Measurements from ENCODE around the gene PDE3B. TPM values are rescaled to one million over a fixed set of nuclear protein-coding genes. Genes with fewer than 3 reads are reported as not detected.

PDE3B gene
- total RNA-seq, 1 experiment from 2014 or later = 4.8 TPM

- Histone ChIP-seq H3K36me3 (ENCODE audit: insufficient read depth, low read length, poor library complexity, severe bottlenecking) (no peaks in the 10 kb centered on the region), H3K27me3 (replicated peaks; ENCODE audit: insufficient read depth, low read depth, low read length, poor library complexity) (no peaks in the 10 kb centered on the region), H3K9me3 (ENCODE audit: low read depth, low read length, poor library complexity, severe bottlenecking) (no peaks in the 10 kb centered on the region), H3K4me1 (ENCODE audit: insufficient read depth, low read length, poor library complexity, severe bottlenecking) (no peaks in the 10 kb centered on the region), H3K4me3 (ENCODE audit: low read depth, low read length, poor library complexity, severe bottlenecking) (no peak overlapping the region), H3K27ac (ENCODE audit: low read depth, low read length, poor library complexity, severe bottlenecking) (no peak overlapping the region)
- TF ChIP-seq CTCF (conservative IDR thresholded peaks at IDR 0.05; ENCODE audit: low read depth, low read length) (no peak), EZH2 (IDR thresholded peaks at IDR 0.05; ENCODE audit: borderline replicate concordance, low read depth, low read length, poor library complexity, severe bottlenecking) (no peak)
- no TSS peak for BruUV-seq (replicated peaks)
- ChIA-PET CTCF (no interaction called here), POLR2A (ENCODE audit: low non-redundant PET) (no interaction called here)
- intact Hi-C loops (cut with micrococcal nuclease; ENCODE audit: unreplicated experiment) = no loop called here
- DNase-seq (ENCODE audit: low spot score) = no peak
Measured at GRCh38 chr11:14676068-14676467, 32.5 kb downstream of the PDE3B start.

GRCh38 chr11:14677146-14677545, 33.5 kb downstream of the PDE3B start:
- CTCF ChIA-PET = no interaction called here
- no TSS peak for BruUV-seq (replicated peaks)

GRCh38 chr11:14678350-14678749, 34.7 kb downstream of the PDE3B start:
- intact Hi-C loops (cut with micrococcal nuclease; ENCODE audit: unreplicated experiment) = no loop called here
- Histone ChIP-seq H3K27ac (ENCODE audit: low read depth, low read length, poor library complexity, severe bottlenecking) (no peak overlapping the region), H3K9me3 (ENCODE audit: low read depth, low read length, poor library complexity, severe bottlenecking) (no peaks in the 10 kb centered on the region), H3K4me1 (ENCODE audit: insufficient read depth, low read length, poor library complexity, severe bottlenecking) (no peaks in the 10 kb centered on the region), H3K4me3 (ENCODE audit: low read depth, low read length, poor library complexity, severe bottlenecking) (no peak overlapping the region), H3K36me3 (ENCODE audit: insufficient read depth, low read length, poor library complexity, severe bottlenecking) (no peaks in the 10 kb centered on the region), H3K27me3 (replicated peaks; ENCODE audit: insufficient read depth, low read depth, low read length, poor library complexity) (no peaks in the 10 kb centered on the region)
- POLR2A ChIA-PET (ENCODE audit: low non-redundant PET) = no interaction called here
- CTCF ChIA-PET = no interaction called here
- TF ChIP-seq CTCF (conservative IDR thresholded peaks at IDR 0.05; ENCODE audit: low read depth, low read length) (no peak), EZH2 (IDR thresholded peaks at IDR 0.05; ENCODE audit: borderline replicate concordance, low read depth, low read length, poor library complexity, severe bottlenecking) (no peak)
- no TSS peak for BruUV-seq (replicated peaks)
- no peak for DNase-seq (ENCODE audit: low spot score)

More at GRCh38 chr11:14677146-14677545, 33.5 kb downstream of the PDE3B start:
- TF ChIP-seq EZH2 (IDR thresholded peaks at IDR 0.05; ENCODE audit: borderline replicate concordance, low read depth, low read length, poor library complexity, severe bottlenecking) = no peak
- TF ChIP-seq CTCF (conservative IDR thresholded peaks at IDR 0.05; ENCODE audit: low read depth, low read length) = no peak
- no peak overlapping the region for H3K4me3 ChIP-seq (ENCODE audit: low read depth, low read length, poor library complexity, severe bottlenecking)
- DNase-seq (ENCODE audit: low spot score) = no peak
- no peaks in the 10 kb centered on the region for H3K9me3 ChIP-seq (ENCODE audit: low read depth, low read length, poor library complexity, severe bottlenecking)
- POLR2A ChIA-PET (ENCODE audit: low non-redundant PET) = no interaction called here
- H3K27me3 ChIP-seq (replicated peaks; ENCODE audit: insufficient read depth, low read depth, low read length, poor library complexity) = no peaks in the 10 kb centered on the region
- H3K4me1 ChIP-seq (ENCODE audit: insufficient read depth, low read length, poor library complexity, severe bottlenecking) = no peaks in the 10 kb centered on the region
- intact Hi-C loops (cut with micrococcal nuclease; ENCODE audit: unreplicated experiment) = no loop called here
- H3K36me3 ChIP-seq (ENCODE audit: insufficient read depth, low read length, poor library complexity, severe bottlenecking) = no peaks in the 10 kb centered on the region
- no peak overlapping the region for H3K27ac ChIP-seq (ENCODE audit: low read depth, low read length, poor library complexity, severe bottlenecking)
